ENCODE measurements around the gene SLC5A2.
A peak's percentile ranks its signal among the peaks of the same experiment; 100 is the strongest.

The SLC5A2 gene

GRCh38 chr16:31459687-31460581 lies 23.0 kb upstream of the SLC5A2 start:
- peak; percentile 100 for DNase-seq (ENCODE audit: low spot score)

- peak; percentile 68 for DNase-seq (ENCODE audit: low spot score)
Measured at GRCh38 chr16:31460582-31461002, 22.3 kb upstream of the SLC5A2 start.

- DNase-seq (ENCODE audit: low spot score): no peak
Measured at GRCh38 chr16:31461201-31461920, 21.6 kb upstream of the SLC5A2 start.

- no peak for DNase-seq (ENCODE audit: low spot score)
Measured at GRCh38 chr16:31461921-31462804, 20.8 kb upstream of the SLC5A2 start.

- DNase-seq (ENCODE audit: low spot score): no peak
Measured at GRCh38 chr16:31464348-31464769, 18.6 kb upstream of the SLC5A2 start.

GRCh38 chr16:31464781-31465260 lies 18.1 kb upstream of the SLC5A2 start:
- no peak for DNase-seq (ENCODE audit: low spot score)

GRCh38 chr16:31465788-31466370 lies 17.0 kb upstream of the SLC5A2 start:
- DNase-seq (ENCODE audit: low spot score): no peak

- DNase-seq (ENCODE audit: low spot score): no peak
Measured at GRCh38 chr16:31466381-31466841, 16.5 kb upstream of the SLC5A2 start.

GRCh38 chr16:31467151-31467773 lies 15.7 kb upstream of the SLC5A2 start:
- DNase-seq (ENCODE audit: low spot score): no peak

GRCh38 chr16:31467858-31468257 lies 15.1 kb upstream of the SLC5A2 start:
- no peak for DNase-seq (ENCODE audit: low spot score)

GRCh38 chr16:31470615-31471014 lies 12.3 kb upstream of the SLC5A2 start:
- DNase-seq (ENCODE audit: low spot score): no peak

- no peak for DNase-seq (ENCODE audit: low spot score)
Measured at GRCh38 chr16:31471241-31471874, 11.6 kb upstream of the SLC5A2 start.

GRCh38 chr16:31471875-31472708 lies 10.8 kb upstream of the SLC5A2 start, which contains the start of gene TGFB1I1:
TSS of gene TGFB1I1 (plus strand) at chr16:31472152. CDS start at chr16:31472189, 37 bp downstream.
- peak; percentile 54 for DNase-seq (ENCODE audit: low spot score)

- peak; percentile 89 for DNase-seq (ENCODE audit: low spot score)
Measured at GRCh38 chr16:31472709-31473203, 10.2 kb upstream of the SLC5A2 start.

- DNase-seq (ENCODE audit: low spot score): no peak
Measured at GRCh38 chr16:31473264-31473984, 9.5 kb upstream of the SLC5A2 start.

- peak; percentile 43 for DNase-seq (ENCODE audit: low spot score)
Measured at GRCh38 chr16:31474173-31474714, 8.7 kb upstream of the SLC5A2 start.

- no peak for DNase-seq (ENCODE audit: low spot score)
Measured at GRCh38 chr16:31474773-31475738, 7.9 kb upstream of the SLC5A2 start.
